Lower lobe of right lung (tissue), 2 donors: ENCODE measurements around the gene SNX1. TPM values are rescaled to one million over a fixed set of nuclear protein-coding genes. Genes with fewer than 3 reads are reported as not detected.

ENCODE experiments used
- ATAC-seq, 2 donors: fragments of 200-7000 bp; cut with Tn5 transposase; one replicate each; pipeline ENCODE4 v1.9.1; 2020 to 2022; ENCODE audit warnings: mild to moderate bottlenecking in 2 of 2, moderate library complexity in 2 of 2
- DNase-seq: peaks from one replicate; pipeline ENCODE4 v3.0.0-alpha.2; 2020
- H3K27ac ChIP-seq: fragments of 200-600 bp; one replicate; pipeline ENCODE4 v1.8.0; 2022
- H3K27me3 ChIP-seq: fragments of 200-600 bp; one replicate; pipeline ENCODE4 v1.8.0; 2022; ENCODE audit warnings: low read depth
- H3K36me3 ChIP-seq: fragments of 200-600 bp; one replicate; pipeline ENCODE4 v1.8.0; 2022; ENCODE audit warnings: mild to moderate bottlenecking
- H3K4me1 ChIP-seq: fragments of 200-600 bp; one replicate; pipeline ENCODE4 v1.8.0; 2022
- H3K4me3 ChIP-seq: fragments of 200-600 bp; one replicate; pipeline ENCODE4 v1.8.0; 2022; ENCODE audit warnings: mild to moderate bottlenecking
- H3K9me3 ChIP-seq: fragments of 200-600 bp; one replicate; pipeline ENCODE4 v1.8.0; 2022
- intact Hi-C: fragments of 100-400 bp; cut with DNase I; formaldehyde crosslinking; loops from one replicate; pipeline ENCODE4 v1.11.0; 2022
- total RNA-seq: library from RNA; stranded (reverse); fragmentation: NEBNext Ultra II Directional; extraction: Animal tissue kit (Norgen Biotek cat#: 25700); gene quantifications from one replicate; pipeline ENCODE4 v1.2.1, GENCODE V29; 2021
- TF ChIP-seq, protein P1 (sequence below): fragments of 200-600 bp; IDR thresholded peaks from one replicate; pipeline ENCODE4 v1.8.0; 2022; ENCODE audit warnings: antibody characterized with exemption, mild to moderate bottlenecking
- donor health status: DM: no; HTN: yes; CAD: no; lungs with severe emphysema.

SNX1 gene
- total RNA-seq, 1 donor from 2014 or later: 157 TPM

DNA sequence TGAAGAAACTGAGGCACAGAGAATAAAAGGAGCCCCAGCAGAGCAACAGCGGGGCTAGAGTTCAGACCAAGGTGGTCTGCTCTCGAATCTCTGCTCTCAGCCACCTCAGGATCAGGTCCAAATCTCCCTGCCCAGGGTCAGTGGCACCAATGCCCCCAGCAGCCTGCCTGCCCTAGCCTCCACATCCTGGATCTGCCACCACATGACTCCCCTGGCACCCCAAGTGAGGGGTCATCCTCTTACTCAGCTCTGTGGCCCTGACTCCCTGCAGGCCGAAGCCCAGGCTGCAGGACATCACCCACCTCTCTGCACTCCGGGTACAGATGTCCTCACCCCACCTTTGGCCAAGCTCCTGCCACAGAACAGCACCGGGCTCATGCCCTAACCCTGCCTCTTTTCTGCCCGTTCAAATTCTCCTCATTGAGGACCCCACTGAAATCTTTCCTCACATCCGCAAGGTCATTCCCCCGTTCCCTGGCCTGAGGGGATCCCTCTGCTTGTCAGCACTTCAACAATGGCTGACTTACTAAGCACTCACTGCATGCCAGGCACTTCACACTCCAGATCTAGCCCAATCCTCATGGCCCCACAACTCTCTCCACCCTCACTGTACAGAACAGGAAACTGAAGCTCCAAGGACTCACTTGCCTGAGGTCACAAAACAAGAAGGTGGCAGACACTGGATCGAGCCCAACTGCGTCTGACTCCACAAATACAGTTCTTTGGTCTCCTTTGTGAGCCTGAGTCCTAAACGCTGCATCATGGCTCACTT, 62.8 kb downstream of the SNX1 start:
- peaks cover 77% of the 10 kb centered on the region for H3K36me3 ChIP-seq
- ATAC-seq: no peak
- intact Hi-C loops: no loop called here
- H3K9me3 ChIP-seq: no peaks in the 10 kb centered on the region
- DNase-seq: no peak
- no peak overlapping the region for H3K27ac ChIP-seq
- H3K27me3 ChIP-seq: no peaks in the 10 kb centered on the region
- peaks cover 47% of the 10 kb centered on the region for H3K4me1 ChIP-seq
- H3K4me3 ChIP-seq: no peak overlapping the region
- TF ChIP-seq, protein P1, sequence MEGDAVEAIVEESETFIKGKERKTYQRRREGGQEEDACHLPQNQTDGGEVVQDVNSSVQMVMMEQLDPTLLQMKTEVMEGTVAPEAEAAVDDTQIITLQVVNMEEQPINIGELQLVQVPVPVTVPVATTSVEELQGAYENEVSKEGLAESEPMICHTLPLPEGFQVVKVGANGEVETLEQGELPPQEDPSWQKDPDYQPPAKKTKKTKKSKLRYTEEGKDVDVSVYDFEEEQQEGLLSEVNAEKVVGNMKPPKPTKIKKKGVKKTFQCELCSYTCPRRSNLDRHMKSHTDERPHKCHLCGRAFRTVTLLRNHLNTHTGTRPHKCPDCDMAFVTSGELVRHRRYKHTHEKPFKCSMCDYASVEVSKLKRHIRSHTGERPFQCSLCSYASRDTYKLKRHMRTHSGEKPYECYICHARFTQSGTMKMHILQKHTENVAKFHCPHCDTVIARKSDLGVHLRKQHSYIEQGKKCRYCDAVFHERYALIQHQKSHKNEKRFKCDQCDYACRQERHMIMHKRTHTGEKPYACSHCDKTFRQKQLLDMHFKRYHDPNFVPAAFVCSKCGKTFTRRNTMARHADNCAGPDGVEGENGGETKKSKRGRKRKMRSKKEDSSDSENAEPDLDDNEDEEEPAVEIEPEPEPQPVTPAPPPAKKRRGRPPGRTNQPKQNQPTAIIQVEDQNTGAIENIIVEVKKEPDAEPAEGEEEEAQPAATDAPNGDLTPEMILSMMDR: no peak

DNA sequence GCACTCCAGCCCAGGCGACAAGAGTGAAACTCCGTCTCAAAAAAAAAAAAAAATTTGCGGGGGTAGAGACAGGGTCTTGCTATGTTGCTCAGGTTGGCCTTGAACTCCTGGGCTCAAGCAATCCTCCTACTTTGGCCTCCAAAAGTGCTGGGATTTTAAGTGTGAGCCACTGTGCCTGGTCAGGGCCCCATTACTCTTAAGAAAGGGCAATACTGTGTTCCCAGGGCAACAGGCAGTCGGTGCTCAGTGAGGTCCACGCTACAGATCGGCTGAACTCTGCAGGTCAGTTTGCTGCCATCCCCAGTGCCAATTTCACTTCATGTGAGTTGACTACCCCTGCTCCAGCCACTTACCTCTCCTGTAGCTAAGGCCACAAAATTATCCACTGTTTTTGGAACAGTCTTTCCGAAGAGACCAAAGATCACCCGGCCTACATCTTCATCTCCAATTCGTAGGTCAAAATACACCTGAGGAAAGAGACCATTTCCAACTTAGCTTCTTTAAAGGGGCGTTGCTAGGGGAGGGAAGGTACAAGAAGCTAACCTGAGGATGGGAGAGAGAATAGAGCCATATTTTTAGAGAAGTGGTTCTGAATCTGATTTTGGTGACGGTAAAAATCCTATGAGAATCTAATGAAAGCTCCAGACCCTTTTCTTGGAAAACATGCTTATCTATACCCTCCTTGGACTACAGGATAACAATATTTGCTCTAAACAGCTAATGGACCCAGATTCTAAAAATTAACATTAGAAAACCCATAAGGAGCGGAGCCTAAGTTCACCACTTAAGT, 66.1 kb downstream of the SNX1 start:
- peaks cover 48% of the 10 kb centered on the region for H3K36me3 ChIP-seq
- ATAC-seq (no peak), DNase-seq (no peak)
- H3K27ac ChIP-seq: peak overlapping the region; percentile 88
- H3K9me3 ChIP-seq: no peaks in the 10 kb centered on the region
- TF ChIP-seq, protein P1: no peak
- peak overlapping the region; percentile 95 for H3K4me3 ChIP-seq
- intact Hi-C loops: no loop called here
- H3K4me1 ChIP-seq: peaks cover 51% of the 10 kb centered on the region
- H3K27me3 ChIP-seq: no peaks in the 10 kb centered on the region

DNA sequence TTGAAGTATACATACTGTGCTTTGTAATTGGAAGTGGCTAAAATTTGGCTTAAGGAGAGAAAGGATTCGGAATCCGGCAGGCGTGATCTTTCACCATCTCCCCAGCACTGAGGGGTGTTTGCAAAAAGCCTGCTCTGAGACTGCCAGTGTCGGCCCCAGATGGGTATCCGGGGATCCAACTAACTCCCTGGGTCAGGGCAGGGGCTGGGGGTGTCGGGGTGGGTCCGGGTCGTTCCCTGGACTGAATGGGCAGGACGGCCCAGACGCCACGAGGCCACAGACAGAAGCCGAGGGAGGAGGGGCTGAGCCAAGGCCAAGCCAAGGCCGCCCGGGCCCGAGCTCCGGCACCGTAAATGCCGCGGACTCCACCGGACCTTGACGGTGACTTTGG, 66.7 kb downstream of the SNX1 start:
- ATAC-seq (peak; percentile 56 to 62), DNase-seq (no peak)
- Histone ChIP-seq H3K4me1 (peaks cover 51% of the 10 kb centered on the region), H3K36me3 (peaks cover 42% of the 10 kb centered on the region), H3K27me3 (no peaks in the 10 kb centered on the region), H3K4me3 (peak overlapping the region; percentile 95), H3K27ac (peak overlapping the region; percentile 88), H3K9me3 (no peaks in the 10 kb centered on the region)
- TF ChIP-seq, protein P1: no peak
- intact Hi-C loops: no loop called here

DNA sequence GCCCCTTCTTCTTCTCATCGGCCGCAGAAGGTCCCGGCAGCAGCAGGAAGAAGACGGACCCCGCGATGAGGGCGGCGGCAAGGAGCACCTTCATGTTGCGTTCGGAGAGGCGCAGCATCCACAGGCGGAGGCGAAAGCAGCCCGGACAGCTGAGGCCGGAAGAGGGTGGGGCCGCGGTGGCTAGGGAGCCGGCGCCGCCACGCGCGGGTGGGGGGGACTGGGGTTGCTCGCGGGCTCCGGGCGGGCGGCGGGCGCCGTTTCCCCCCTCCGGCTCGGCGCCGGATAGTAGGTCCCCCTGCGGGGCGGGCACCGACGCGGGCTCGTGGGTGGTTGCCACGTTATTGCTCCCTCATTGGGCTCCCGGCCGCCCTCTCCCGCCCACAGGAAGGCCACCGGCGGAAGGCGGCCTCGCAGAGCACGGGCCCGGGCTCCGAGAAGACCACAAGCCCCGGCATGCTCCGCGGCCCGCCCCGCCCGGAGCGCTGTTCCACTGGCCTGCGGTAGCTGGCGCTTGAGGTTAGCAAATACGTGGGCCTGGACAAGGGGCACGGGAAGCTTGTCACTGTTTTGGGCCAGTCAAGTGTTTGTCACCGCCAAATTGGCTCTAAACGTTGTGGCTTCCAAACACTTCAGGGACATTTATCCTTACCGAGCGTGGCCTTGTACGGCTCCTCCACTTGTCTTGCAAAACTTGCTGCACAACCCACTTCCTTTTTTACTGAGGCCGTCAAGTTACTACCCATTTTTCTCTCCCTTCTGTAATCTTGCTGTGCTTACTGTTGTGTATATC, 67.3 kb downstream of the SNX1 start, which contains the start of gene PPIB:
TSS of gene PPIB (minus strand) at position 154 of the 790 bp plus-strand sequence. CDS start at position 118, 36 bp downstream.
- intact Hi-C loops: no loop called here
- Histone ChIP-seq H3K36me3 (peaks cover 36% of the 10 kb centered on the region), H3K27ac (peak within 1 kb of the TSS; percentile 88), H3K9me3 (no peaks in the 10 kb centered on the region), H3K4me1 (peaks cover 51% of the 10 kb centered on the region), H3K27me3 (no peaks in the 10 kb centered on the region), H3K4me3 (peak within 1 kb of the TSS; percentile 95)
- ATAC-seq: peak; percentile 96 to 98
- TF ChIP-seq, protein P1: peak; percentile 63
- peak; percentile 99 for DNase-seq
